ENCODE data around the gene MS4A4E.

- no peak for TF ChIP-seq CTCF (IDR thresholded peaks at IDR 0.05)
- TF ChIP-seq POLR2A (IDR thresholded peaks at IDR 0.05; ENCODE audit: low read depth), result no peak
These were observed 2.3 kb downstream of the MS4A4E start for GRCh38 chr11:60240662-60241061.
